CD4-positive, alpha-beta memory T cell (primary cell): ENCODE results near the gene DUS1L. TPM values are rescaled to one million over a fixed set of nuclear protein-coding genes. Genes with fewer than 3 reads are reported as not detected.
A peak's percentile ranks its signal among the peaks of the same experiment; 100 is the strongest.

Experiments used
- CTCF ChIA-PET: fragments of 350-600 bp; sonication (Branson Sonifier 250); formaldehyde crosslinking; loops from one replicate; lab custom pipeline; 2021; ENCODE audit warnings: inconsistent platforms; ENCODE audit not compliant: partially characterized antibody; lab: Charles Lee
- POLR2A ChIA-PET: fragments of 350-600 bp; sonication (Branson Sonifier 250); formaldehyde crosslinking; loops from one replicate; lab custom pipeline; 2021; ENCODE audit not compliant: partially characterized antibody; lab: Charles Lee
- DNase-seq, 5 donors: peaks; one replicate each; pipeline versions ENCODE4 v3.0.0 to v3.0.0-alpha.2; 2020 to 2022; ENCODE audit warnings: mixed read lengths in 1 of 5
- H3K27ac ChIP-seq: one replicate; pipeline ENCODE4 v1.7.0; 2013; ENCODE audit warnings: low read depth, low read length
- H3K27me3 ChIP-seq: 2 replicates; pipeline ENCODE4 v1.7.0; 2013; ENCODE audit warnings: mild to moderate bottlenecking, low read length, moderate library complexity; ENCODE audit not compliant: insufficient read depth
- H3K36me3 ChIP-seq: 2 replicates; pipeline ENCODE4 v1.7.0; 2013; ENCODE audit warnings: mild to moderate bottlenecking, low read length, moderate library complexity; ENCODE audit not compliant: insufficient read depth
- H3K4me1 ChIP-seq: 2 replicates; pipeline ENCODE4 v1.7.0; 2013; ENCODE audit warnings: mild to moderate bottlenecking, low read length, moderate library complexity; ENCODE audit not compliant: insufficient read depth
- H3K4me3 ChIP-seq, 2 donors: one replicate each; pipeline ENCODE4 v1.7.0; 2013; ENCODE audit warnings: low read length in 2 of 2, mild to moderate bottlenecking in 1 of 2
- H3K9me3 ChIP-seq, 2 donors: one replicate each; pipeline ENCODE4 v1.7.0; 2013; ENCODE audit warnings: low read length in 2 of 2, control low read depth in 1 of 2; ENCODE audit not compliant: control insufficient read depth in 1 of 2
- H3K27ac Mint-ChIP-seq, 7 donors: one replicate each; pipeline ENCODE4 v1.8.0; 2020 to 2021; ENCODE audit warnings: mixed read lengths in 7 of 7, mild to moderate bottlenecking in 6 of 7, inconsistent platforms in 3 of 7, moderate library complexity in 3 of 7
- H3K27me3 Mint-ChIP-seq, 2 donors: one replicate each; pipeline ENCODE4 v1.8.0; 2020 to 2021; ENCODE audit warnings: mixed read lengths in 2 of 2
- H3K36me3 Mint-ChIP-seq, 2 donors: one replicate each; pipeline ENCODE4 v1.8.0; 2020 to 2021; ENCODE audit warnings: mixed read lengths in 2 of 2, inconsistent platforms in 1 of 2, mild to moderate bottlenecking in 1 of 2
- H3K4me1 Mint-ChIP-seq, 4 donors: one replicate each; pipeline ENCODE4 v1.8.0; 2020 to 2021; ENCODE audit warnings: mixed read lengths in 4 of 4, mild to moderate bottlenecking in 1 of 4
- H3K4me3 Mint-ChIP-seq, 8 donors: one replicate each; pipeline ENCODE4 v1.8.0; 2020 to 2021; ENCODE audit warnings: mixed read lengths in 8 of 8, mild to moderate bottlenecking in 7 of 8, moderate library complexity in 6 of 8, inconsistent platforms in 3 of 8
- H3K9me3 Mint-ChIP-seq, 8 donors: one replicate each; pipeline ENCODE4 v1.8.0; 2020 to 2021; ENCODE audit warnings: mixed read lengths in 8 of 8, mild to moderate bottlenecking in 5 of 8, inconsistent platforms in 3 of 8, moderate library complexity in 1 of 8
- intact Hi-C: fragments of 100-400 bp; cut with micrococcal nuclease; formaldehyde crosslinking; loops from one replicate; pipeline ENCODE4 v1.15.1; 2023
- polyA plus RNA-seq, 2 donors: library from polyadenylated mRNA; unstranded; fragments of 300-500 nt; fragmentation: Illumina TruSeq; gene quantifications; one replicate each; pipeline ENCODE4 v1.2.3, GENCODE V29; 2021
- total RNA-seq, 2 experiments: library from RNA; stranded (reverse); gene quantifications; one replicate each; pipeline ENCODE4 v1.2.3, GENCODE V29; 2021

The DUS1L gene
- total and polyA plus RNA-seq, 4 experiments from 2014 or later, result 48.1 to 141 (median 139) TPM

DNA sequence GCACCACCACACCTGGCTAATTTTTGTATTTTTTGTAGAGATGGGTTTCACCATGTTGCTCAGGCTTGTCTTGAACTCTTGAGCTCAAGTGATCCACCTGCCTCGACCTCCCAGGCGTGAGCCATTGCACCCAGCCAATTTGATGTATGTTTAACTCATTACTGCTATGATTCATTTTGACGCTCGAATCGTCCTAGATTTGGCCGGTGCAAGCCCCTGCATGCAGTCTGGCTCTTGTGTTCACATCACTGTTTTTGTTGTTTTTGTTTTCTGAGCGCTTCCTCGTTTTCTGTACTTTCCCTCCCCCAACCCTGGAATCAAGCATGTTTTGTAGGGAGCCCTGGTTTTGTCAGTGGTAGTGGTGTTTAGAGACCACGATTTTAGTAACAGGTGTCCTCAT is 7.8 kb upstream of the DUS1L start:
- Mint-ChIP-seq H3K4me3 (no peak overlapping the region), H3K9me3 (peaks cover 0 to 4% (median 0%) of the 10 kb centered on the region in 8 donors), H3K27ac (no peak overlapping the region)

DNA sequence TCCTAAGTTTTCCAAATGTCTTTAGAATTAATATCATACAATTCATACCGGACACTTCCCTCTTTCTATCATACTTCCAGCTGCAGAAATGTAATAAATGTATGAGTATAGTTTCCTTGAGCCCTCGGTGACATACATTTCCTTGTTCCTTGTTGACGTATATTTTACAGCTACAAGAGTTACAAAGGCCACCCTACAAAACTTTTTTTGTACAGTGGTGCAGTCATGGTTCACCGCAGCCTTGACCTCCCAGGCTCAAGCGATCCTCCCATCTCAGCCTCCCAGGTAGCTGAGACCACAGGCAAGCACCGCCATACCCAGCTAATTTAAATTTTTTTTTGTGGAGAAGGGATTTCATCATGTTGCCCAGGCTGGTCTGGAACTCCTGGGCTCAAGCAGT is 7.2 kb upstream of the DUS1L start:
- ChIA-PET CTCF (interaction anchor here (0.6 to 0.8 kb wide), 3 partner anchors 35 to 437 kb away, joined by 3 read pairs; partner anchors contain the start of gene DCXR), POLR2A (no interaction called here)
- Histone ChIP-seq H3K4me1 (no peaks in the 10 kb centered on the region), H3K27ac (no peak overlapping the region), H3K36me3 (no peaks in the 10 kb centered on the region), H3K27me3 (no peaks in the 10 kb centered on the region), H3K4me3 (no peak overlapping the region), H3K9me3 (no peaks in the 10 kb centered on the region)
- H3K27ac Mint-ChIP-seq, result no peak overlapping the region
- no peaks in the 10 kb centered on the region for H3K27me3 Mint-ChIP-seq
- H3K9me3 Mint-ChIP-seq, result peaks cover 0 to 4% (median 0%) of the 10 kb centered on the region in 8 donors
- H3K4me3 Mint-ChIP-seq, result no peak overlapping the region
- H3K4me1 Mint-ChIP-seq, result no peaks in the 10 kb centered on the region
- intact Hi-C loops, result no loop called here
- H3K36me3 Mint-ChIP-seq, result no peaks in the 10 kb centered on the region
- DNase-seq, result no peak

More for the DNA sequence above, 7.8 kb upstream of the DUS1L start:
- ChIA-PET POLR2A (no interaction called here), CTCF (interaction anchor here (0.6 to 0.8 kb wide), 2 partner anchors 36 to 43 kb away, joined by 3 read pairs; partner anchors contain the start of gene DCXR)
- no peaks in the 10 kb centered on the region for H3K27me3 Mint-ChIP-seq
- Histone ChIP-seq H3K27ac (no peak overlapping the region), H3K36me3 (no peaks in the 10 kb centered on the region), H3K4me1 (no peaks in the 10 kb centered on the region), H3K27me3 (no peaks in the 10 kb centered on the region), H3K9me3 (no peaks in the 10 kb centered on the region), H3K4me3 (no peak overlapping the region)
- DNase-seq, result no peak
- H3K4me1 Mint-ChIP-seq, result no peaks in the 10 kb centered on the region
- peaks cover 0 to 2% of the 10 kb centered on the region in 2 donors for H3K36me3 Mint-ChIP-seq
- intact Hi-C loops, result no loop called here

DNA sequence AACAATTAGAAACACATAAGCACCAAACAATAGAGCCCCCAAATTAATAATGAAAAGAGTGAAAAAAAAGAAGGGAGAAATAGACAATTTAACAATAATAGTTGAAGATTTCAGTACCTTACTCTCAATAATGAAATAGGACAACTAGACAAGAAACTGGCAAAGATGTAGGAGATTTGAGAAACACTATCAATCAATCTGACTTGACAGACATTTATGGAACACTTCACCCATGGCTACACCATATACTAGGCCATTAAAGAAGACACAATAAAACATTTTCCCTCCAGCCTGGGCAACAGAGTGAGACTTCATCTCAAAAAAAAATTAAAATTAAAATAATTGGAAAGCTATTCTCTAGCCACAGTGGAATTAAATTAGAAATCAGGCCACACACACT is 5.0 kb upstream of the DUS1L start:
- peaks cover 0 to 14% (median 7%) of the 10 kb centered on the region in 4 donors for H3K4me1 Mint-ChIP-seq
- Histone ChIP-seq H3K36me3 (no peaks in the 10 kb centered on the region), H3K4me1 (peaks cover 11% of the 10 kb centered on the region), H3K9me3 (no peaks in the 10 kb centered on the region), H3K27me3 (no peaks in the 10 kb centered on the region), H3K27ac (no peak overlapping the region), H3K4me3 (no peak overlapping the region)
- H3K4me3 Mint-ChIP-seq, result no peak overlapping the region
- DNase-seq, result no peak
- no peaks in the 10 kb centered on the region for H3K36me3 Mint-ChIP-seq
- H3K27ac Mint-ChIP-seq, result peak overlapping the region in 2 of 7 donors; percentile 2 to 3
- POLR2A ChIA-PET, result interaction anchor here (1.1 kb wide), 1 partner anchor 56 kb away, joined by 3 read pairs; no protein-coding TSS in a partner anchor
- no peaks in the 10 kb centered on the region for H3K9me3 Mint-ChIP-seq
- CTCF ChIA-PET, result no interaction called here
- intact Hi-C loops, result no loop called here
- H3K27me3 Mint-ChIP-seq, result no peaks in the 10 kb centered on the region

DNA sequence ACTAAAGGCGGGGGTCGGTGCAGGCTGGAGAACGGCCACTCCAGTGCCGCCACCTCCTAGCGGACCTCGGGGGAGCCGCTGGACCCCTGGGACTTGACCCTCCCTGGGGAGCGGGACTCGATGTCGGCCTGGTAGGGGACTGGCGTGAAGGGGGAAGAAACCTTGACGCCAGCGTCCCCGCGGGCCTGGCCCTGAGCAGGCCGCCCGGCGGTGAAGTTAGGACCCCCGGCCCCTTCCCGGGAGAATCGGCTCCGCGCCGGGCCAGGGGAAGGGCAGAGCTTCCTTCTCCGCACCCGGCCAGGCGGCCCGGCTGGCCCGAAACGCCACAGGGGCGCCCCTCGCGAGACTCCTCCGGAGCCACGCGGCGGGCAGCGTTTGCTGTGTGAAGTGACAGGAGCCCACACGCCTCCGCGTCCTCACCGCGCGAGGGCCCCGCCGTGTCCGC is 389 bp downstream of the DUS1L start:
- POLR2A ChIA-PET, result interaction anchor here (0.9 to 3.9 kb wide), 16 partner anchors 8 to 205 kb away, joined by 3 to 27 read pairs (median 8); partner anchors contain the start of genes CENPX, DCXR, FASN and GPS1
- Histone ChIP-seq H3K27ac (peak overlapping the region; percentile 63), H3K4me1 (peaks cover 28% of the 10 kb centered on the region), H3K36me3 (peaks cover 11% of the 10 kb centered on the region), H3K27me3 (no peaks in the 10 kb centered on the region), H3K9me3 (no peaks in the 10 kb centered on the region), H3K4me3 (peak overlapping the region; percentile 23 to 73)
- peaks cover 0 to 23% (median 12%) of the 10 kb centered on the region in 4 donors for H3K4me1 Mint-ChIP-seq
- H3K9me3 Mint-ChIP-seq, result no peaks in the 10 kb centered on the region
- H3K4me3 Mint-ChIP-seq, result peak overlapping the region; percentile 49 to 74 (median 70)
- peaks cover 0 to 6% of the 10 kb centered on the region in 2 donors for H3K36me3 Mint-ChIP-seq
- H3K27ac Mint-ChIP-seq, result peak overlapping the region in 3 of 7 donors; percentile 22 to 64 (median 52)
- CTCF ChIA-PET, result interaction anchor here (1.1 to 1.7 kb wide), 2 partner anchors 28 to 106 kb away, joined by 3 to 4 read pairs; partner anchors contain the start of gene DCXR
- H3K27me3 Mint-ChIP-seq, result no peaks in the 10 kb centered on the region
- intact Hi-C loops, result loop anchor here (1.0 to 2.0 kb wide), 2 partner anchors 14 to 28 kb away; partner anchors contain the start of genes DCXR, GPS1 and RFNG
- no peak for DNase-seq

DNA sequence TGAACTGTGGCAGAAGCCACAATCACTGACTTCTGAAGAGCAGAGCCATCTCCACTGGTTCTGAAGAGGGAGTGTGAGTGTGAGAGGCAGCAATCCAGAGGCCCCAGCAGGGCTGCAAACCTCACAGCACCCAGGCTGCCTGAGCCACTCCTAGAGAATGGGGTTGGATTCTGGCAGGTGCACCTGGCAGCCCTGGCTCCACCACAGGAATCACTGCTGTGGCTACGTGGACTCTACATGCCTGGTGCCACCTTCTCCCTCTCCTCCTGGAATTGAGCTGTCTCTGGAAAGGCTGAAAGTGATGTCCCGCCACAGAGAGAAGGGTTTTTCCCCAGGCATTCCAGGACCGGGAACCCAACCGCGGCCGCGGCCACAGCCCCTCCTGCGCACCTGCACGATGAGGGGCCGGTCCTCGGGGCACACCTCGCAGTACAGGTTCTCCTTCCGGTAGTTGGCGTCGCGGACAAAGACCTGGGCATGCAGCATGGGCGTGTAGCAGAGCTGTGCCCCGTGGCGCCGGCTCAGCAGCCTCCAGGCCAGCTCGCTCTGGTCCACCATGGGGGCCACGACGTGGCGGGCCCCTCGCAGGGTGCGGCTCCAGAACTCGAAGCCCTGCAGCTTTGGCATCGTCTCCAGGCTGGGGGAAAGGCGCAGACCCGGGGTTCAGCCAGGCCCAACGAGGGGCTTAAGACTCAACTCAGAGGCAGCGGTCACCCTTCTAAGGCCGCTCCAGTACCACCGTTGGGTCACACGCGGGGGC is 991 bp downstream of the DUS1L start:
- peak overlapping the region; percentile 23 to 73 for H3K4me3 ChIP-seq
- no peaks in the 10 kb centered on the region for H3K9me3 ChIP-seq
- peaks cover 0 to 23% (median 12%) of the 10 kb centered on the region in 4 donors for H3K4me1 Mint-ChIP-seq
- H3K9me3 Mint-ChIP-seq, result no peaks in the 10 kb centered on the region
- intact Hi-C loops, result loop anchor here (1.0 to 2.0 kb wide), 2 partner anchors 13 to 28 kb away; partner anchors contain the start of genes DCXR, GPS1 and RFNG
- CTCF ChIA-PET, result interaction anchor here (1.1 to 1.7 kb wide), 2 partner anchors 27 to 105 kb away, joined by 3 to 4 read pairs; partner anchors contain the start of gene DCXR
- H3K27ac ChIP-seq, result peak overlapping the region; percentile 63
- H3K36me3 Mint-ChIP-seq, result peaks cover 0 to 10% of the 10 kb centered on the region in 2 donors
- no peaks in the 10 kb centered on the region for H3K27me3 Mint-ChIP-seq
- DNase-seq, result peak in 1 of 5 donors; percentile 36
- H3K36me3 ChIP-seq, result peaks cover 14% of the 10 kb centered on the region
- peak overlapping the region; percentile 49 to 74 (median 70) for H3K4me3 Mint-ChIP-seq
- H3K27me3 ChIP-seq, result no peaks in the 10 kb centered on the region
- POLR2A ChIA-PET, result interaction anchor here (1.0 to 3.9 kb wide), 11 partner anchors 8 to 81 kb away, joined by 4 to 27 read pairs (median 15); partner anchors contain the start of genes CENPX, DCXR, FASN and GPS1
- H3K4me1 ChIP-seq, result peaks cover 28% of the 10 kb centered on the region
- H3K27ac Mint-ChIP-seq, result peak overlapping the region in 5 of 7 donors; percentile 59 to 87 (median 66)

DNA sequence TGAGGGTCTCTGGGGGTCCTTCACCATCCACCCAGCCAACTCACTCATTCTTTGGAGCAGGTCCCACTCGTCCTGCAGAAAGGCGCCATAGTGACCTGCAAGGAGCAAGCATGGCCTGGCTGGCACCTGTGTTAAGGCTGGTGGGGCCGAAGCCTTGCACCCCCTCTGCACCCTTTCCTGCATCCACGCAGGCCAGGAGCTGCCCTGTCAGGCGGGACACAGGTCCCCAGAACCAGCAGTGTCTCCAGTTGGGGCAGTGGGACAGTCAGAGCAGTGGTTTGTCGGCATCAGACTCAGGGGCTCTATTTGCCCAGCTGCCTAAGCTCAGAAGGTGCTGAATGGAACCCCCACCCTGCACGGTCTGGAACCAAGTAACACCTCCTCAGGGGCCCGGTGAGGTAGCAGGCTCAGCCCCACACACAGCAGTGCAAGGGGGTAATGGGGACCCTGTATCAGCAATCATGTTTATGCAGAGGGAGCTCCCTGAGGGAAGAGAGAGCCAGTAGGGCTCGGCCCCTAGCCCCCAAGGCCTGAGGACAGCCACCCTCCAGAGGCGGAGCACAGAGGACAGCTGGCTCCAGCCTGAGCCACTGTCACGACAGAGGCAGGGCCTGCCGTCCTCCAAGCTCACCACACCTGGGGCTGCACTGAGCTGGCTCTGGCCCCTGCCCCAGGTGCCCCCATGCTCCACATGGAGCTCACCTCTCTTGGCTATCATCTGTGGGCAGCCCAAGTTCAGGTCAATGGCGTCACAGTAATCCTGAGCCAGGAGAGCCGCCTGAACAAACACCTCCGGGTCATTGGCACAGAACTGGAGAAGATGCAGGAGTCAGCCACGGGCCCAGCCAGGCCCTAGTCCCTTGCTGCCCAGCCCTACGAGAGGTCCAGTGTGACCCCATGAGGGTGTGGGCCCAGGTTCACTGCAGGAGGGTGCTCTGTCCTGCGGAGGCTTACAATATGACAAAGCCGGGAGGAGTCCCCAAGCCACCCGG is 1.9 kb downstream of the DUS1L start:
- Histone ChIP-seq H3K27ac (peak overlapping the region; percentile 63), H3K36me3 (peaks cover 14% of the 10 kb centered on the region), H3K4me3 (no peak overlapping the region), H3K4me1 (peaks cover 28% of the 10 kb centered on the region), H3K27me3 (no peaks in the 10 kb centered on the region), H3K9me3 (no peaks in the 10 kb centered on the region)
- CTCF ChIA-PET, result interaction anchor here (0.9 kb wide), 1 partner anchor 26 kb away, joined by 4 read pairs; the partner anchor contains the start of gene DCXR
- H3K27me3 Mint-ChIP-seq, result no peaks in the 10 kb centered on the region
- H3K4me1 Mint-ChIP-seq, result peaks cover 0 to 23% (median 12%) of the 10 kb centered on the region in 4 donors
- H3K9me3 Mint-ChIP-seq, result no peaks in the 10 kb centered on the region
- POLR2A ChIA-PET, result interaction anchor here (3.5 to 3.9 kb wide), 2 partner anchors 26 to 43 kb away, joined by 18 to 21 read pairs; partner anchors contain the start of gene DCXR
- peaks cover 0 to 12% of the 10 kb centered on the region in 2 donors for H3K36me3 Mint-ChIP-seq
- intact Hi-C loops, result loop anchor here (2.0 kb wide), 1 partner anchor 27 kb away; the partner anchor contains the start of gene DCXR
- peak overlapping the region in 6 of 7 donors; percentile 17 to 70 (median 65) for H3K27ac Mint-ChIP-seq
- H3K4me3 Mint-ChIP-seq, result peak overlapping the region; percentile 49 to 74 (median 70)
- peak in 1 of 5 donors; percentile 31 for DNase-seq
